ENCODE results near the gene CFAP20DC. TPM values are rescaled to one million over a fixed set of nuclear protein-coding genes. Genes with fewer than 3 reads are reported as not detected.

The CFAP20DC gene
- total RNA-seq, 1 experiment from 2014 or later: 4.5 TPM

DNA sequence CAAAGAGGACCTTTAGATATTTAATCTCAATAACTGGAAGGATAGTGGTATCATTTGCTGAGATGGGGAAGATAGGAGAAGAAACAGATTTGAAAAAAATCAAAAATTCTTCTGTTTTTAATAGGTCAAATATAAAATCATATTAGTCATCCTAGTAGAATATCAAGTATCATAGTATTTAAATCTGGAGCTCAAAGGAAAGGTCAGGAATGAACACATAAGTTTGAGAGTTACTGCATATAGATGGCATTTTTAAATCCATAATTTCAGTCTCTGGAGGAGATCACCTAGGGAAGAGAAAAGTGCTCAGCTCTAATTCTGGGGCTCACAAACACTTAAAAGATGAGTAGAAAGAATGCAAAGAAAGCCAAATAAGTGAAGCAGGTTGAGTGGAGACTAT, 24.9 kb upstream of the CFAP20DC start:
- Histone ChIP-seq H3K56ac (ENCODE audit: insufficient read length, low read depth, low read length) (no peak overlapping the region), H3K9ac (ENCODE audit: extremely low read depth, insufficient read length, low read length) (no peak overlapping the region), H3K14ac (ENCODE audit: insufficient read depth, low read length) (no peak overlapping the region), H2AK5ac (ENCODE audit: insufficient read length, low read length) (no peak overlapping the region), H3K27me3 (ENCODE audit: insufficient read depth, low read length) (no peaks in the 10 kb centered on the region), H4K91ac (ENCODE audit: insufficient read length, low read depth, low read length) (no peak overlapping the region), H3K27ac (ENCODE audit: insufficient read length, low read depth, low read length) (no peak overlapping the region), H3K79me2 (ENCODE audit: insufficient read depth, low read length) (no peaks in the 10 kb centered on the region), H3K79me1 (ENCODE audit: insufficient read depth, low read depth, low read length, poor library complexity, severe bottlenecking) (no peaks in the 10 kb centered on the region), H2AFZ (ENCODE audit: low read length) (no peak overlapping the region), H2BK20ac (ENCODE audit: low read depth, low read length, poor library complexity, severe bottlenecking) (no peak overlapping the region), H3K9me3 (ENCODE audit: control insufficient read depth, low read depth, low read length) (no peaks in the 10 kb centered on the region), H3T11ph (ENCODE audit: low read length) (no peak overlapping the region), H3K4me2 (ENCODE audit: insufficient read depth, insufficient read length, low read length) (no peak overlapping the region), H2BK5ac (ENCODE audit: insufficient read length, low read length) (no peak overlapping the region), H2BK15ac (ENCODE audit: low read depth, low read length) (no peak overlapping the region), H3K18ac (ENCODE audit: insufficient read length, low read depth, low read length) (no peak overlapping the region), H4K20me1 (ENCODE audit: control insufficient read depth, insufficient read depth, insufficient read length) (no peaks in the 10 kb centered on the region), H2BK120ac (ENCODE audit: low read depth, low read length, poor library complexity, severe bottlenecking) (no peak overlapping the region), H2BK12ac (ENCODE audit: insufficient read length, low read depth, low read length) (no peak overlapping the region), H3K23me2 (ENCODE audit: insufficient read length, low read depth, low read length, poor library complexity, severe bottlenecking) (no peaks in the 10 kb centered on the region), H3K4ac (ENCODE audit: low read depth, low read length) (no peak overlapping the region), H4K5ac (ENCODE audit: insufficient read length, low read depth, low read length) (no peak overlapping the region), H3K4me1 (ENCODE audit: insufficient read depth, low read length) (no peaks in the 10 kb centered on the region), H4K8ac (replicated peaks; ENCODE audit: insufficient read length, low read depth, low read length) (no peak overlapping the region), H3K23ac (ENCODE audit: insufficient read length, low read depth, low read length) (no peak overlapping the region)
- H3K4me3 Mint-ChIP-seq: no peak overlapping the region
- TF ChIP-seq, protein P1, sequence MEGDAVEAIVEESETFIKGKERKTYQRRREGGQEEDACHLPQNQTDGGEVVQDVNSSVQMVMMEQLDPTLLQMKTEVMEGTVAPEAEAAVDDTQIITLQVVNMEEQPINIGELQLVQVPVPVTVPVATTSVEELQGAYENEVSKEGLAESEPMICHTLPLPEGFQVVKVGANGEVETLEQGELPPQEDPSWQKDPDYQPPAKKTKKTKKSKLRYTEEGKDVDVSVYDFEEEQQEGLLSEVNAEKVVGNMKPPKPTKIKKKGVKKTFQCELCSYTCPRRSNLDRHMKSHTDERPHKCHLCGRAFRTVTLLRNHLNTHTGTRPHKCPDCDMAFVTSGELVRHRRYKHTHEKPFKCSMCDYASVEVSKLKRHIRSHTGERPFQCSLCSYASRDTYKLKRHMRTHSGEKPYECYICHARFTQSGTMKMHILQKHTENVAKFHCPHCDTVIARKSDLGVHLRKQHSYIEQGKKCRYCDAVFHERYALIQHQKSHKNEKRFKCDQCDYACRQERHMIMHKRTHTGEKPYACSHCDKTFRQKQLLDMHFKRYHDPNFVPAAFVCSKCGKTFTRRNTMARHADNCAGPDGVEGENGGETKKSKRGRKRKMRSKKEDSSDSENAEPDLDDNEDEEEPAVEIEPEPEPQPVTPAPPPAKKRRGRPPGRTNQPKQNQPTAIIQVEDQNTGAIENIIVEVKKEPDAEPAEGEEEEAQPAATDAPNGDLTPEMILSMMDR (conservative IDR thresholded peaks at IDR 0.05): no peak
- no peaks in the 10 kb centered on the region for H3K27me3 Mint-ChIP-seq (ENCODE audit: low read depth)
- no peaks in the 10 kb centered on the region for H3K9me3 Mint-ChIP-seq
- H3K4me1 Mint-ChIP-seq: peaks cover 3 to 4% of the 10 kb centered on the region in 2 experiments; a peak in 1 of 4 replicates
- H3K36me3 Mint-ChIP-seq (ENCODE audit: insufficient read depth in 1 of 3, low read depth in 3 of 3): no peaks in the 10 kb centered on the region; a peak in 1 of 7 replicates
- DNase-seq: no peak
- no peak overlapping the region for H3K27ac Mint-ChIP-seq
